ENCODE results near the gene LPAR1. TPM values are rescaled to one million over a fixed set of nuclear protein-coding genes. Genes with fewer than 3 reads are reported as not detected.

LPAR1 gene
- total RNA-seq, 1 donor from 2014 or later, result 5.6 TPM

DNA sequence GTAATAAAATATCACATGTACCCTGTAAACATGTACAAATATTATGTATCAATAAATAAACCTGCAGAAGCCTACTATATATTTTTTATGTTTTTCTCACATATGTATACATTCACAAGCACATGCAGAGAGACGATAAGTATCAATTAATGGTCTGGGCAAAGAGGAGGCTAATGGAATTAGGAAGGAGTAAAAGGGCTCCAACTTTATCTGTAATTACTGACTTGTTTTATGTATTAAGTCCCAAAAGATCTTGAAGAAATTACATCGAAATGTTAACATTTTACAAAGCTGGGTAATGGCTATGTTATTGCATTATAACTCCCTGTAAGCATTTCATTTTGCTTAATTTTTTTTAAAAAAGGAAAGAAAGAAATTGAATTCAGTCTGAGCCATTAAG, 78.0 kb downstream of the LPAR1 start:
- peaks cover 2% of the 10 kb centered on the region for H3K27me3 Mint-ChIP-seq (ENCODE audit: unreplicated experiment)
- H3K4me1 Mint-ChIP-seq (ENCODE audit: unreplicated experiment), result no peaks in the 10 kb centered on the region
- H3K9me3 Mint-ChIP-seq (ENCODE audit: unreplicated experiment), result peaks cover 4% of the 10 kb centered on the region
- DNase-seq (ENCODE audit: low spot score), result no peak
- H3K4me3 Mint-ChIP-seq (ENCODE audit: unreplicated experiment), result no peak overlapping the region
- H3K27ac Mint-ChIP-seq (ENCODE audit: unreplicated experiment), result no peak overlapping the region
- no peak for TF ChIP-seq CTCF (IDR thresholded peaks at IDR 0.05; ENCODE audit: unreplicated experiment)
- no peaks in the 10 kb centered on the region for H3K36me3 Mint-ChIP-seq (ENCODE audit: low read depth, unreplicated experiment)

- no peak overlapping the region for H3K27ac Mint-ChIP-seq (ENCODE audit: unreplicated experiment)
- H3K4me3 Mint-ChIP-seq (ENCODE audit: unreplicated experiment), result no peak overlapping the region
- TF ChIP-seq CTCF (IDR thresholded peaks at IDR 0.05; ENCODE audit: unreplicated experiment), result no peak
- peaks cover 4% of the 10 kb centered on the region for H3K9me3 Mint-ChIP-seq (ENCODE audit: unreplicated experiment)
- no peak for DNase-seq (ENCODE audit: low spot score)
- peaks cover 2% of the 10 kb centered on the region for H3K27me3 Mint-ChIP-seq (ENCODE audit: unreplicated experiment)
- H3K4me1 Mint-ChIP-seq (ENCODE audit: unreplicated experiment), result no peaks in the 10 kb centered on the region
- no peaks in the 10 kb centered on the region for H3K36me3 Mint-ChIP-seq (ENCODE audit: low read depth, unreplicated experiment)
Observed at GRCh38 chr9:110958847-110959246, 79.4 kb downstream of the LPAR1 start.

GRCh38 chr9:110954822-110955291, 83.4 kb downstream of the LPAR1 start:
- TF ChIP-seq CTCF (IDR thresholded peaks at IDR 0.05; ENCODE audit: unreplicated experiment), result no peak
- Mint-ChIP-seq H3K4me3 (ENCODE audit: unreplicated experiment) (no peak overlapping the region), H3K27me3 (ENCODE audit: unreplicated experiment) (peaks cover 4% of the 10 kb centered on the region), H3K36me3 (ENCODE audit: low read depth, unreplicated experiment) (no peaks in the 10 kb centered on the region), H3K9me3 (ENCODE audit: unreplicated experiment) (peaks cover 4% of the 10 kb centered on the region), H3K27ac (ENCODE audit: unreplicated experiment) (no peak overlapping the region), H3K4me1 (ENCODE audit: unreplicated experiment) (peaks cover 6% of the 10 kb centered on the region)
- DNase-seq (ENCODE audit: low spot score), result no peak

GRCh38 chr9:110952540-110952859, 85.8 kb downstream of the LPAR1 start:
- no peak for TF ChIP-seq CTCF (IDR thresholded peaks at IDR 0.05; ENCODE audit: unreplicated experiment)
- Mint-ChIP-seq H3K36me3 (ENCODE audit: low read depth, unreplicated experiment) (no peaks in the 10 kb centered on the region), H3K4me3 (ENCODE audit: unreplicated experiment) (no peak overlapping the region), H3K27me3 (ENCODE audit: unreplicated experiment) (peaks cover 3% of the 10 kb centered on the region), H3K27ac (ENCODE audit: unreplicated experiment) (no peak overlapping the region), H3K9me3 (ENCODE audit: unreplicated experiment) (no peaks in the 10 kb centered on the region), H3K4me1 (ENCODE audit: unreplicated experiment) (peaks cover 6% of the 10 kb centered on the region)
- DNase-seq (ENCODE audit: low spot score), result no peak

DNA sequence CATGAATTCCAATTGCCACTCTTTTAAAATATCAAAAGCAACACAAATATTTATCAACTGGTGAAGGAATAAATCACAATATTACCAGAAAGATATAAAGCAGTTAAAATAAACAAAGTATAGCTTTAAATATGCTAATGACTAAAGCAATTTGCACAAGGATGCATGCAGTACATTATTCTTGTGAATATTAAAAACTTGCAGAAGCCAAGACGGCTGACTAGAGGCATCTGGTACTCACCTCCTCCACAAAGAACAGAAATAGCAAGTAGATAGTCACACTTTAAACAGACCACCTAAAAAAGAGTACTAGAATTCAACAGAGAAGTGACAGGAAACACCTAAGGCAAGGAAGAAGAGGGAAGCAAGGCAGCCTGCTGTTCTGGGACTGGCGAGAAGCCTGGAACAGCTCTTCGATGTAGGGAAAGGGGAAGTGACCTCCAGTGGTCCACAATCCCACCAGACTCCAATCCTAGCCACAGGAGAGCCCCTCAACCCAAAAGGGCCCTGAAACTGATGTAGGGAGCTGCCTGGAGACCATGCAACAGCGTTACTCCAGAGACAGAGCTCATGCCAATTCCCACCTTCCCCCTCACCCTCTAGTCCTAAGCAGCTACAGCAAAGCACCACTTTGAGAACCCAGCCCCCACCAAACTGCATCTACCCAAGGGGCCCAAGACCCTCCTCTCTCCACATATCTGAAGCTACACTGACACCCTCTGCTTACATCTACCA, 86.3 kb downstream of the LPAR1 start:
- DNase-seq (ENCODE audit: low spot score), result no peak
- Mint-ChIP-seq H3K27me3 (ENCODE audit: unreplicated experiment) (peaks cover 3% of the 10 kb centered on the region), H3K36me3 (ENCODE audit: low read depth, unreplicated experiment) (no peaks in the 10 kb centered on the region), H3K27ac (ENCODE audit: unreplicated experiment) (no peak overlapping the region), H3K4me3 (ENCODE audit: unreplicated experiment) (no peak overlapping the region), H3K4me1 (ENCODE audit: unreplicated experiment) (peaks cover 6% of the 10 kb centered on the region), H3K9me3 (ENCODE audit: unreplicated experiment) (no peaks in the 10 kb centered on the region)
- TF ChIP-seq CTCF (IDR thresholded peaks at IDR 0.05; ENCODE audit: unreplicated experiment), result no peak
